Measurements from ENCODE around the gene FADS2.
A peak's percentile ranks its signal among the peaks of the same experiment; 100 is the strongest.

FADS2 gene

DNA sequence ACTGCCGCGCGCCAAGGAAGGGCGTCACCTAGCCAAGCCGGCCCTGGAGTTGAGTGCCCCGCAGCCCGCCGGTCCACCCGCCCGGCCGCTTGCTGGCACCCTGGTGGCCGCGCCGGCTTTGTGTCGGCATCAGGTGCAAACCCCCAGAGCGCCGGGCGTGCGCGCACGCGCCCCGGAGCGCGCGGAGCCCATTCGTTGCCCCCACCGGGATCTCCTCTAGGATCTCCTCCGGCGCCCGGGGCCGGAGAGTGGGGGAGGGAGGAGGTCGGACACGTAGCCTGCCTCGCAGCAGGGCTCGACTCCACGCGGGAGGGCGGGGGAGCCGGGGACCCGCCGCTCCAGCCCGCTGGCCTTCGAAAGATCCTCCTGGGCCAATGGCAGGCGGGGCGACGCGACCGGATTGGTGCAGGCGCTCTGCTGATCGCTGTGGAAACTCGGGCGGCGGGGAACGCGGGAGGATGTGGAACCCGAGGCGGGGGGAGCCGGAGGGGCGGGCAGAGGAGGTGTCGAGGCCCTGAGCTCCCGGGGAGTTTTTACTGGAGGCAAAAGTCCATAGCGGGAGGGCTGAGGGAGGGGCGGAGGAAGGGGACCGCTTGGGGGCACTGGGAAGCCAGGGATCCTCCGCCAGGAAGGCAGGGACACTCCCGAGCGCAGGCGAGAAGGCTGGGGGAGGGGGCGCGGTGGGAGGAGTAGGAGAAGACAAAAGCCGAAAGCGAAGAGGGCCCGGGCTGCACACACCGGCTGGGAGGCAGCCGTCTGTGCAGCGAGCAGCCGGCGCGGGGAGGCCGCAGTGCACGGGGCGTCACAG, at the start of gene FADS2:
Gene FADS2, plus strand, starts transcription at position 730 of the 808 bp plus-strand sequence. CDS start 91 bp downstream, outside the sequence.
- Histone ChIP-seq H3K4me3 (peak within 1 kb of the TSS; percentile 81 to 85), H3K9me3 (no peaks in the 10 kb centered on the region), H3K27me3 (no peaks in the 10 kb centered on the region), H3K27ac (peak within 1 kb of the TSS; percentile 83 to 92), H3K4me1 (peaks cover 0 to 56% (median 42%) of the 10 kb centered on the region in 4 donors), H3K36me3 (no peaks in the 10 kb centered on the region)
- intact Hi-C loops (cut with DNase I; ENCODE audit: low total_unique reads) = no loop called here
- TF ChIP-seq, protein P1, sequence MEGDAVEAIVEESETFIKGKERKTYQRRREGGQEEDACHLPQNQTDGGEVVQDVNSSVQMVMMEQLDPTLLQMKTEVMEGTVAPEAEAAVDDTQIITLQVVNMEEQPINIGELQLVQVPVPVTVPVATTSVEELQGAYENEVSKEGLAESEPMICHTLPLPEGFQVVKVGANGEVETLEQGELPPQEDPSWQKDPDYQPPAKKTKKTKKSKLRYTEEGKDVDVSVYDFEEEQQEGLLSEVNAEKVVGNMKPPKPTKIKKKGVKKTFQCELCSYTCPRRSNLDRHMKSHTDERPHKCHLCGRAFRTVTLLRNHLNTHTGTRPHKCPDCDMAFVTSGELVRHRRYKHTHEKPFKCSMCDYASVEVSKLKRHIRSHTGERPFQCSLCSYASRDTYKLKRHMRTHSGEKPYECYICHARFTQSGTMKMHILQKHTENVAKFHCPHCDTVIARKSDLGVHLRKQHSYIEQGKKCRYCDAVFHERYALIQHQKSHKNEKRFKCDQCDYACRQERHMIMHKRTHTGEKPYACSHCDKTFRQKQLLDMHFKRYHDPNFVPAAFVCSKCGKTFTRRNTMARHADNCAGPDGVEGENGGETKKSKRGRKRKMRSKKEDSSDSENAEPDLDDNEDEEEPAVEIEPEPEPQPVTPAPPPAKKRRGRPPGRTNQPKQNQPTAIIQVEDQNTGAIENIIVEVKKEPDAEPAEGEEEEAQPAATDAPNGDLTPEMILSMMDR (IDR thresholded peaks at IDR 0.05) = peak in 1 of 2 experiments; percentile 40
- peak; percentile 94 to 98 for DNase-seq

DNA sequence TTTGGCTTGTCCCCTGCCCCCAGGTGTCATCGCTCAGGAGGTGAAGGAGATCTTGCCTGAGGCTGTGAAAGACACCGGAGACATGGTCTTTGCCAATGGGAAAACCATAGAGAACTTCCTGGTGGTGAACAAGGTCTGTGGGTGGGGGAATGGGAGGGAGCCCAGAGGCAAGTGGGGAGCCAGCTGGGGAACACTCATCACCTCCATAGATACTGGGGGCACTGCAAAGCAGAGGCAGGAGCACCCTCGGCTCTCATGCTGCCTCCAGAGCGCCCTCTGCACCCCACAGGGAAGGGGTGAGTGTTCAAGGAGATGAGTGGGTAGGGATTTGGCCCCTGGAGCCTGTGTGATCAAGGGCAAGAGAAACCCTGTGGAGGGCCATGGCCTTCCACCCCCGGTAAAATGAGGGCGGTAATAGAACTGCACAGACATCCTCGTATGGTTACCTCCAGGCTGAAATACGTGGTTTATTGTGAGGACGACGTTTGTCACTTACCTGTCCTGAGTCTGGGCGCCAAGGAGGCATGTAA, 49.7 kb upstream of the FADS2 start:
- TF ChIP-seq, protein P1 (IDR thresholded peaks at IDR 0.05) = no peak
- H3K9me3 ChIP-seq = no peaks in the 10 kb centered on the region
- intact Hi-C loops (cut with DNase I; ENCODE audit: low total_unique reads) = no loop called here
- H3K27ac ChIP-seq = no peak overlapping the region
- no peak for DNase-seq
- peaks cover 0 to 11% (median 8%) of the 10 kb centered on the region in 4 donors for H3K4me1 ChIP-seq
- peaks cover 0 to 7% of the 10 kb centered on the region in 2 donors for H3K27me3 ChIP-seq
- H3K36me3 ChIP-seq = peaks cover 0 to 2% (median 0%) of the 10 kb centered on the region in 3 donors
- no peak overlapping the region for H3K4me3 ChIP-seq

GRCh38 chr11:61778920-61779650, 49.0 kb upstream of the FADS2 start:
- DNase-seq = no peak
- Histone ChIP-seq H3K4me1 (peaks cover 0 to 11% (median 8%) of the 10 kb centered on the region in 4 donors), H3K27me3 (peaks cover 0 to 7% of the 10 kb centered on the region in 2 donors), H3K9me3 (no peaks in the 10 kb centered on the region), H3K36me3 (peaks cover 0 to 9% (median 0%) of the 10 kb centered on the region in 3 donors), H3K27ac (no peak overlapping the region), H3K4me3 (no peak overlapping the region)
- intact Hi-C loops (cut with DNase I; ENCODE audit: low total_unique reads) = no loop called here
- TF ChIP-seq, protein P1 (IDR thresholded peaks at IDR 0.05) = no peak

DNA sequence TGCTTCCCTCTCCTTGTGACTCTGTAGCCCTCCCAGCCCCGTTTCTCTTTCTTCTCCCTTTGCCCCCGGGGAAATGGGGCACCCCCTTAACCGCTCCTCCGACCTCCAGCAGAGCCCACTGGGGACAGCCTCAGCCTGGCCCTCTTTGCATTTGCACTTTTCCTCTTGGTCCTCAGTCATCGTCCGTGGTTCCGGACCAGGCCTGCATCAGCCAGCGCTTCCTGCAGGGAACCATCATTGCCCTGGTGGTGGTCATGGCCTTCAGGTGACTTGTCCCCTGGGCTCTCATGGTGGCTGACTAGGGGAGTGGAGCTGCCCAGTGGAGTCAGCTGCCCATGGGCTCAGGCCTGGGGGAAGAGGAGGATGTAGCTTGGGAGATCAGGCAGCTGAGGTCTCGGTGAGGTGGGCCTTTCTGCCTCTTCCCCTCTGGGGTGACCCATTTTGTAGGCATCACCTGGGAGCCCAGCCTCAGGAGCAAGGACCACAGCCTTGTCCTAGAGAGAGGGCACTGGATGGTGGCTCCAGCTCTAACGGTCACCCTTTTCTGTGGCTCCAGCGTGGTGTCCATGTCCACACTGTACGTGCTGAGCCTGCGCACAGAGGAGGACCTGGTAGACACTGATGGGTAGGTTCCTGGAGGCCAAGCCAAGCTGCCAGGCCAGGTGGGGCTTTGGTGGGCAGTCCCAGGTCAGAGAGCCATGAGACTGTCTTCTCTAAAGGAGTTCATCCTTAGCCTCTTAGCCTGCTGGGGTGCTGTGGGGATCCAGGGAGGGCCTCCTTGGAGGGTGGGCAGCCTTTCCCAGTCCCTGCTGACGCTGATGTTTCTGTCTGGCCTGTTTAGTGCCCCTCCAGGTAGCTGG, 48.2 kb upstream of the FADS2 start:
- H3K36me3 ChIP-seq = peaks cover 0 to 17% (median 8%) of the 10 kb centered on the region in 3 donors
- intact Hi-C loops (cut with DNase I; ENCODE audit: low total_unique reads) = no loop called here
- H3K9me3 ChIP-seq = no peaks in the 10 kb centered on the region
- no peak overlapping the region for H3K27ac ChIP-seq
- peaks cover 0 to 6% of the 10 kb centered on the region in 2 donors for H3K27me3 ChIP-seq
- H3K4me1 ChIP-seq = peaks cover 0 to 11% (median 8%) of the 10 kb centered on the region in 4 donors
- no peak for DNase-seq
- no peak overlapping the region for H3K4me3 ChIP-seq
- TF ChIP-seq, protein P1 (IDR thresholded peaks at IDR 0.05) = no peak

Measured in tibial artery (tissue), 4 donors.